ENCODE data around the gene TMEM247. TPM values are rescaled to one million over a fixed set of nuclear protein-coding genes. Genes with fewer than 3 reads are reported as not detected.

Gene TMEM247
- total and polyA plus RNA-seq, 4 donors = not detected

GRCh38 chr2:46481198-46482193 lies 2.1 kb downstream of the TMEM247 start:
- Histone ChIP-seq H3K4me1 (ENCODE audit: control insufficient read depth in 4 of 4, insufficient read depth in 4 of 4, low read length in 3 of 4) (no peaks in the 10 kb centered on the region), H3K9me3 (ENCODE audit: control insufficient read depth in 4 of 4, low read length in 3 of 4) (no peaks in the 10 kb centered on the region), H3K27ac (ENCODE audit: low read depth in 1 of 2, low read length in 2 of 2) (no peak overlapping the region), H3K9ac (ENCODE audit: low read depth in 1 of 2, low read length in 2 of 2) (no peak overlapping the region), H3K27me3 (ENCODE audit: control insufficient read depth in 4 of 4, insufficient read depth in 4 of 4, low read length in 3 of 4) (no peaks in the 10 kb centered on the region), H3K36me3 (ENCODE audit: control insufficient read depth in 4 of 4, insufficient read depth in 3 of 4, low read depth in 1 of 4, low read length in 3 of 4) (no peaks in the 10 kb centered on the region), H3K4me3 (ENCODE audit: low read depth in 1 of 3, low read length in 3 of 3) (no peak overlapping the region)
- DNase-seq (ENCODE audit: low spot score) = no peak
- 78% methylated on average over 6 of the region's 6 CpGs for WGBS
- no peak for TF ChIP-seq RXRA (IDR thresholded peaks at IDR 0.05)
- no peak for TF ChIP-seq ZBTB33 (IDR thresholded peaks at IDR 0.05)
- TF ChIP-seq JUND (IDR thresholded peaks at IDR 0.05) = no peak
- no peak for TF ChIP-seq TAF1 (conservative IDR thresholded peaks at IDR 0.05)
- no peak for TF ChIP-seq HNF4A (conservative IDR thresholded peaks at IDR 0.05)
- no peak for TF ChIP-seq SP1 (IDR thresholded peaks at IDR 0.05)
- TF ChIP-seq REST (IDR thresholded peaks at IDR 0.05) = no peak
- TF ChIP-seq CTCF (IDR thresholded peaks at IDR 0.05; ENCODE audit: low read depth, low read length, missing input control) = no peak
- TF ChIP-seq FOXA1 (IDR thresholded peaks at IDR 0.05) = no peak
- no peak for TF ChIP-seq NR2F2 (IDR thresholded peaks at IDR 0.05)
- no peak for TF ChIP-seq RAD21 (IDR thresholded peaks at IDR 0.05)
- no peak for TF ChIP-seq EGR1 (IDR thresholded peaks at IDR 0.05; ENCODE audit: low read depth in 2 of 2)
- TF ChIP-seq ATF3 (IDR thresholded peaks at IDR 0.05) = no peak
- TF ChIP-seq GABPA (IDR thresholded peaks at IDR 0.05 in 1 of 2, conservative IDR thresholded peaks at IDR 0.05 in 1 of 2) = no peak
- TF ChIP-seq HNF4G (IDR thresholded peaks at IDR 0.05) = no peak
- TF ChIP-seq MAX (IDR thresholded peaks at IDR 0.05) = no peak
